Prostate gland (tissue), 2 donors: Measurements from ENCODE around the gene GAL3ST3.

Experiments
- CTCF ChIP-seq, 4 experiments: fragments of 200-600 bp in 2 of 4; fragments of 450-650 bp in 2 of 4; sonication (generic) in 2 of 4; IDR thresholded peaks; 1 replicate in 3 of 4; 2 replicates in 1 of 4; pipeline ENCODE4 v1.5.1; 2016 to 2019; ENCODE audit warnings: antibody characterized with exemption in 4 of 4, mild to moderate bottlenecking in 2 of 4, moderate library complexity in 2 of 4
- POLR2A ChIP-seq: fragments of 450-650 bp; IDR thresholded peaks from one replicate; pipeline ENCODE4 v1.6.1; 2016; ENCODE audit warnings: antibody characterized with exemption, mild to moderate bottlenecking

DNA sequence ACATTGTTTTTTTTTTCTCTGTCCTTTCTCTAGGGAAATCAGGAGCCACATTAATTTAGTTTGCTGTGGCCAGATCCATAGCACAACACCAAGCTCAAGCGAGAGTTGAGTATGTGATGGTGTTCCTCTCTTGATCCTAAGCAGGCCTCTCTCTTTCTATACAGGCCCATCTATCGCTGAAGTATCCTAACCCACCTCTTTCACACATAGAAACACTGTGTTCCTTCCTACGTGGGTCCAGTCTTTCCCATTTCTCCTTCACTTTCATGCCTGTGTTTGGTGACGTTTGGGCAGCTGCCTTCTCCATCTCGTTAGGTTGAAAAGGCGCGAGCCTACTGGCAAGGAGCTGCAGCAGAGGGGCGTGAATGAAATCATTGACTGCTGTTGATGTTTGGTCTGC lies 23.6 kb upstream of the GAL3ST3 start:
- TF ChIP-seq POLR2A = no peak
- TF ChIP-seq CTCF (IDR thresholded peaks at IDR 0.05) = no peak
